Breast epithelium (tissue), 3 donors: Measurements from ENCODE around the gene OSBPL1A.

Source experiments
- CTCF ChIP-seq, 3 donors: fragments of 450-650 bp; IDR thresholded peaks; one replicate each; pipeline ENCODE4 v1.5.1; 2016 to 2017; ENCODE audit warnings: antibody characterized with exemption in 3 of 3, mild to moderate bottlenecking in 3 of 3, moderate library complexity in 3 of 3
- POLR2A ChIP-seq: fragments of 450-650 bp; IDR thresholded peaks from one replicate; pipeline ENCODE4 v1.6.1; 2016; ENCODE audit warnings: antibody characterized with exemption, mild to moderate bottlenecking, moderate library complexity
- POLR2AphosphoS5 ChIP-seq, 3 donors: sonication (generic); formaldehyde crosslinking; IDR thresholded peaks; one replicate each; pipeline ENCODE4 v1.6.1; 2017; ENCODE audit warnings: antibody characterized with exemption in 3 of 3

GRCh38 chr18:24234850-24235418 lies 162.7 kb downstream of the OSBPL1A start:
- no peak for TF ChIP-seq CTCF (IDR thresholded peaks at IDR 0.05)
- TF ChIP-seq POLR2AphosphoS5 (IDR thresholded peaks at IDR 0.05), result no peak
- TF ChIP-seq POLR2A, result no peak
